SK-MEL-5 (cell line): ENCODE measurements around the gene TBC1D22A. TPM values are rescaled to one million over a fixed set of nuclear protein-coding genes. Genes with fewer than 3 reads are reported as not detected.

ENCODE experiments used
- DNase-seq: peaks from one replicate; pipeline ENCODE4 v3.0.0-alpha.2; 2016; ENCODE audit warnings: low read depth, low spot score
- in situ Hi-C: cut with HindIII; loops from 2 replicates; pipeline ENCODE4 v1.10.0; 2016; ENCODE audit warnings: low sequenced_read_pairs, high pct_unique_total_duplicates, low pct_unique_long_range_greater_than_20kb
- total RNA-seq: library from RNA; depleted of rRNA; stranded (reverse); fragments of >200 nt; shearing (Covaris generic); gene quantifications from 2 replicates; pipeline ENCODE4 v1.2.3, GENCODE V29; 2014

TBC1D22A gene
- total RNA-seq, 1 experiment from 2014 or later: 14.4 TPM

DNA sequence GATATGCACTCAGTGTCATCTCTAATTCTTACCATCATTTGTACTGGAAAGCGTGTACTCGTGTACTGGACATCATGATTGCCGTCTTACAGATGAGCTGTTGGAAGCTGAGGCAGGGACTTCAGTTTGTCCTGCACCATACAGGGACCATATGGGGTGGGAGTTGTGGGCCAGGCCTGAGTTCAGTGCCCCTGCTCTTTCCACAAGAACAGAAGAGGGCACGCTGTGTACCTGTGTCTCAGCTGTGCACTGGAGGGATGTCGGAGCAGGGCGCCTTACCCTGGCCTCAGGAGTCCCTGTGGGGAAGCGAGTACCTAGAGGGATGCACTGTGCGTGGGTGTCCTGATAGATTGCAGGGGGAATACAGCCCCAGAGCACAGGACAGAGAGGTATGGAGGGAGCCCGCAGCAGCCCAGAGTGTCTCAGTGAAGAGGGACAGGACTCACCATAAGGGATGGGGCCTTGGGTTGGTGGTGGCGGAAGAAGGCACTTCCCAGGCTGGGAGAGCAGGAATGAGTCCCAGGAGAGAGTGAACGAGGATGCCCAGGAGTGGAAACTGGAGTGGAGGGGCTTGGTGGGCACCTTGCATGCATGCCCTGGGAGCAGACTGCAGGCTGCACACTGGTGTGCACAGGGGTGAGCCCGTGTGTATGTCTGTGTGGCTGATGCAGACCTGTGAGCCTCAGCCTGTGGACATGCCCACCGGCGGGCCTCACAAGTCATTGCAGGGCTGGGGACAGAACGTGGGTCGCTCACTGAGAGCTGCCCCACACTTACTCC lies 329.7 kb downstream of the TBC1D22A start:
- in situ Hi-C loops: no loop called here
- no peak for DNase-seq

GRCh38 chr22:47092896-47093311 lies 330.5 kb downstream of the TBC1D22A start:
- in situ Hi-C loops: no loop called here
- no peak for DNase-seq

GRCh38 chr22:47093720-47094119 lies 331.3 kb downstream of the TBC1D22A start:
- DNase-seq: no peak
- in situ Hi-C loops: no loop called here

DNA sequence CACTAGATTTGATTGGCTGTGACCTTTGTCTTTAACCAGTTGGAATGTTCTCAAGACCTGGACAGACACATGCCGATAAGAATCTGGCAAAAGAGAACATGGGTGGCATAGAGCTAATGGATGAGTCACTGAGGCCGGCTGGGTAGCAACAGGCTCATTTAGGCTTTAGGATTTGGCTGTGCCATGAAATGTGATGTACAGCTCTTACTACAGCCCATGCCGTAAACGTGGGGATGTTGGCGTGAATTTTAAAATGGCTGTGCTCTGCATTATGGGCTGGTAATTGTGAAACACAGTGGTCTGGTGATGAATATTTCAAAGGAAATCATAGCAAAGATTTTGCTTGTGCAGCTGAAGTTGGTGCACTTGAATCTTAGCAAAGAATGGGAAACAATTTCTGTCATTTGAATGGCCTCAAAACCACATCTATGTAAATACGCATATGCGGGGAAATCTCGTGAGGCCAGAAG lies 332.4 kb downstream of the TBC1D22A start:
- in situ Hi-C loops: no loop called here

GRCh38 chr22:47095395-47096122 lies 333.1 kb downstream of the TBC1D22A start:
- no peak for DNase-seq

More for the DNA sequence above, 332.4 kb downstream of the TBC1D22A start:
- no peak for DNase-seq

GRCh38 chr22:47098121-47098520 lies 335.7 kb downstream of the TBC1D22A start:
- in situ Hi-C loops: no loop called here
- DNase-seq: no peak

More at GRCh38 chr22:47095395-47096122, 333.1 kb downstream of the TBC1D22A start:
- in situ Hi-C loops: no loop called here

DNA sequence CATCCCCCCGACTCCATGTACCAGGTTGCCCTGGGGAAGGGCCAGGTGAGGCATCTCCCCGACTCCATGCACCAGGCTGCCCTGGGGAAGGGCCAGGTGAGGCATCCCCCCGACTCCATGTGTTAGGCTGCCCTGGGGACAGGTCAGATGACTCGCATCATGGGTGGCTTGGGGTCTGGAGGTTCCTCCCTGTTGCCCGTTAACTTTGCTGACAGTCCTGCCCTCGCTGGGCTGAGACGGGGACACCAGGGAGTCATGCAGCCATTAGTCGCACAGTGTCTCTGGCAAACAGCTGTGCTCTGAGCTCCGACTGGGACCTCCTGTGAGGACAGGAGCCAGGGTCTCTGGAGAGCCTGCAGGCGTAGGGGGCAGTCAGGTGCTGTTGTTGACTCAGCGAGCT lies 336.1 kb downstream of the TBC1D22A start:
- in situ Hi-C loops: no loop called here
- no peak for DNase-seq

DNA sequence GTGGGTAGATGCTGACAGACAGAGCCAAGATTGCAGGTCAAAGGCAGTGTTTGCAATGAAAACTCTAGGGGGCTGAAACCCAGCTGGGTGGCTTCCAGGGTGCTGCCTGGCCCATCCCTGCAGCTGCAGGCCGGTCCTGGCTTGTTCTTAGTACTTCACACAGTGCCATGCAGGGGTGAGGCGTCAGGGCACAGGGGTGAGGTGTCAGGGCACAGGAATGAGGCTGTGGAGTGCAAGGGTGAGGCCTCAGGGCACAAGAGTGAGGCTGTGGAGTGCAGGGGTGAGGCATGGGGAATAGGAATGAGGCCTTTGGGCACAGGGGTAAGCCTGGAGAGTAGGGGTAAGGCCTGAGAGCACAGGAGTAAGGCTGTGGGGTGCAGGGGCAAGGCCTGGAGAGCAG lies 337.6 kb downstream of the TBC1D22A start:
- in situ Hi-C loops: no loop called here
- no peak for DNase-seq

GRCh38 chr22:47100646-47101200 lies 338.3 kb downstream of the TBC1D22A start:
- no peak for DNase-seq
- in situ Hi-C loops: no loop called here

DNA sequence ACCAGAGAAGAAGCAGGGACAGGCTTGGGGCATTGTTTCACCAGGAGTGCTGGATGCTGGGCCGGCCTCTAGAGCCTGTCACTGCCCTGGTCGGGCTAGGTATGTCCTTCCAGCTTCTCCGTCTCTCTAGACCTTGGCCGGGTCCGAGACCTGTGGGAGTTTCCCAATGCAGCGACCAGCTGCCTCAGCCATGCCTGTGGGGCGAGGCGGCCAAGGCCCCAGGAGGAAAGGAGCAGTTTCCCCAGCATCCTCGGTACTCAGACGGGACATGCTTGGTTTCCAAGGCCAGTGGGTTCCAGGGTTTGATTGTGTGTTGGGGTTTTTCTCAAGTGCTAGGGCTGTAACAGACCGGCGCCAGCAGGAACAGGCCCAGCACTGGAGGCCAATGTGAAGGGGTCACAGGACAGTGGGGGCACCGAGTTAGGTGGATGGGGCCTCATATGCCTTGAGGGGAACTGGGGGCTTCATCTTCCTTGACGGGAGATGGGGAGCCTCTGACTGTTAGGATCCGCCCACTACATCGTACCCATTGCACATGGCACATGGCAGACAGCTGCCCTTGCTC lies 339.0 kb downstream of the TBC1D22A start:
- no peak for DNase-seq
- in situ Hi-C loops: no loop called here

- in situ Hi-C loops: no loop called here
Observed at GRCh38 chr22:47102081-47102480, 339.6 kb downstream of the TBC1D22A start.

GRCh38 chr22:47102648-47103047 lies 340.2 kb downstream of the TBC1D22A start:
- no peak for DNase-seq
- in situ Hi-C loops: no loop called here

More at GRCh38 chr22:47102081-47102480, 339.6 kb downstream of the TBC1D22A start:
- DNase-seq: no peak

DNA sequence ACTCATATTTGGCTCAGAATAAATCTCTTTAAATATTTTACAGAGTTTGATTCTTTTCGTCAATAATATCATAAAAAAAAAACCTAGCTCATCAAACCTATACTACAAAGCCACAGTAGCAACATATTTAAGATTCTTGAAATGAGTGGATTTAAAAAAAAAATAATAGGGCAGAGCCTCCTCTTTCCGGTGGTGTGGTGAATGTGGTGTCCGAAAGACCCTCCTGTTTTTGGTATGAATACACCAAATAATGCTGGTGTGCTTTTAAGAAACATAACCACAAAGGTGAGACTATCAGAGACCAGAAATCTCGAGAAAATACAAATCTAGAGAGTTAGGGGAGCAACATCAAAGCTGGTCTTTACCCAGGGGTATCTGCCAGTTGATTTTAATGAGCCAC lies 342.6 kb downstream of the TBC1D22A start:
- no peak for DNase-seq
- in situ Hi-C loops: no loop called here

DNA sequence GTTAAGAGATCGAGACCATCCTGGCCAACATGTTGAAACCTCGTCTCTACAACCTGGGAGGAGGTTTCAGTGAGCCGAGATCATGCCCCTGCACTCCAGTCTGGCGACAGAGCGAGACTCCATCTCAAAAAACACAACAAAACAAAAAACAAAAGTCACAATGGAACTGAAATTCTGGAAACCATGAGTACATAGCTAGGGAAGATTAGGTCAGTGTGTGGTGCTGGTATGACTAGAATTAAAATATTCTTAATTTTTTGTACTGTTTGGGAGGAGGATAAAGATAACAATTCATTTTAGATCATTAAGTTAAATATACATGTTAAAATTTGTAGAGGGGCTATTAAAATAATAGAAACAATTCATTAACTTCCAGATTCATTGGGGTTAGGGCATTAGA lies 344.4 kb downstream of the TBC1D22A start:
- in situ Hi-C loops: no loop called here
- no peak for DNase-seq

GRCh38 chr22:47107431-47107830 lies 345.0 kb downstream of the TBC1D22A start:
- in situ Hi-C loops: no loop called here
- no peak for DNase-seq

- in situ Hi-C loops: no loop called here
- DNase-seq: no peak
Observed at GRCh38 chr22:47110817-47111443, 348.5 kb downstream of the TBC1D22A start.

- no peak for DNase-seq
- in situ Hi-C loops: no loop called here
Observed at GRCh38 chr22:47111626-47112581, 349.5 kb downstream of the TBC1D22A start.
